GM23338 (cell line): Measurements from ENCODE around the gene PKP3. TPM values are rescaled to one million over a fixed set of nuclear protein-coding genes. Genes with fewer than 3 reads are reported as not detected.

Experiments used
- ATAC-seq: fragments of 200-7000 bp; cut with Tn5 transposase; 3 replicates; pipeline ENCODE4 v1.9.1; 2020
- DNase-seq: peaks from one replicate; pipeline ENCODE4 v3.0.0-alpha.2; 2015; ENCODE audit warnings: low spot score
- H2AFZ ChIP-seq: fragments of 200-600 bp; sonication (generic); 2 replicates; pipeline ENCODE4 v1.8.0; 2016; ENCODE audit warnings: antibody characterized with exemption, mild to moderate bottlenecking, moderate library complexity
- H3F3A ChIP-seq: fragments of 200-600 bp; sonication (generic); replicated peaks from 2 replicates; pipeline ENCODE4 v1.8.0; 2017; ENCODE audit warnings: antibody characterized with exemption, mixed run types, low read depth
- H3K27ac ChIP-seq: fragments of 200-600 bp; sonication (generic); 2 replicates; pipeline ENCODE4 v1.6.1; 2016; ENCODE audit warnings: low read depth
- H3K27me3 ChIP-seq: fragments of 200-600 bp; sonication (generic); 2 replicates; pipeline ENCODE4 v1.8.0; 2016; ENCODE audit warnings: mild to moderate bottlenecking, mixed run types, moderate library complexity; ENCODE audit not compliant: insufficient read depth
- H3K36me3 ChIP-seq: fragments of 200-600 bp; sonication (generic); 2 replicates; pipeline ENCODE4 v1.8.0; 2016; ENCODE audit warnings: mild to moderate bottlenecking; ENCODE audit not compliant: insufficient read depth
- H3K4me1 ChIP-seq: fragments of 200-600 bp; sonication (generic); 2 replicates; pipeline ENCODE4 v1.8.0; 2016; ENCODE audit warnings: mild to moderate bottlenecking, moderate library complexity; ENCODE audit not compliant: insufficient read depth
- H3K4me2 ChIP-seq: fragments of 200-600 bp; sonication (generic); 2 replicates; pipeline ENCODE4 v1.7.1; 2017; ENCODE audit warnings: mixed run types
- H3K4me3 ChIP-seq: fragments of 200-600 bp; sonication (generic); 2 replicates; pipeline ENCODE4 v1.6.1; 2016; ENCODE audit warnings: mixed run types
- H3K79me2 ChIP-seq: fragments of 200-600 bp; sonication (generic); replicated peaks from 2 replicates; pipeline ENCODE4 v1.8.0; 2017; ENCODE audit warnings: mild to moderate bottlenecking; ENCODE audit not compliant: insufficient read depth
- H3K9me2 ChIP-seq: fragments of 200-600 bp; sonication (generic); 2 replicates; pipeline ENCODE4 v1.8.0; 2017; ENCODE audit not compliant: insufficient read depth
- H4K20me1 ChIP-seq: fragments of 200-600 bp; sonication (generic); replicated peaks from 2 replicates; pipeline ENCODE4 v1.8.0; 2017; ENCODE audit warnings: mild to moderate bottlenecking; ENCODE audit not compliant: insufficient read depth
- H3K27ac Mint-ChIP-seq: 2 replicates; pipeline ENCODE4 v1.8.0; 2020; ENCODE audit warnings: inconsistent platforms, mild to moderate bottlenecking, moderate library complexity, mixed read lengths
- H3K27me3 Mint-ChIP-seq: 3 replicates; pipeline ENCODE4 v1.8.0; 2022; ENCODE audit warnings: low read depth, mild to moderate bottlenecking, moderate library complexity, mixed read lengths, inconsistent platforms; ENCODE audit not compliant: insufficient read depth, poor library complexity
- H3K36me3 Mint-ChIP-seq: 3 replicates; pipeline ENCODE4 v1.8.0; 2021; ENCODE audit warnings: low read depth, mild to moderate bottlenecking, inconsistent platforms, moderate library complexity, mixed read lengths
- H3K4me1 Mint-ChIP-seq: 3 replicates; pipeline ENCODE4 v1.8.0; 2020; ENCODE audit warnings: mild to moderate bottlenecking, inconsistent platforms, mixed read lengths
- H3K4me3 Mint-ChIP-seq: 3 replicates; pipeline ENCODE4 v1.8.0; 2021; ENCODE audit warnings: moderate library complexity, mild to moderate bottlenecking, inconsistent platforms, mixed read lengths
- H3K9me3 Mint-ChIP-seq: 3 replicates; pipeline ENCODE4 v1.8.0; 2020; ENCODE audit warnings: moderate library complexity, mild to moderate bottlenecking, inconsistent platforms, mixed read lengths
- EZH2 ChIP-seq: fragments of 200-600 bp; sonication (generic); IDR thresholded peaks from one replicate; pipeline ENCODE4 v1.8.0; 2017; ENCODE audit warnings: antibody characterized with exemption, mild to moderate bottlenecking, low read depth; ENCODE audit not compliant: unreplicated experiment
- EZH2phosphoT487 ChIP-seq: fragments of 200-600 bp; sonication (generic); IDR thresholded peaks from one replicate; pipeline ENCODE4 v1.8.1; 2018; ENCODE audit warnings: antibody characterized with exemption; ENCODE audit not compliant: unreplicated experiment
- JUNB ChIP-seq: IDR thresholded peaks from one replicate; pipeline ENCODE4 v1.6.1; 2016; ENCODE audit warnings: antibody characterized with exemption; ENCODE audit not compliant: unreplicated experiment
- NANOG ChIP-seq: IDR thresholded peaks from 2 replicates; pipeline ENCODE4 v1.6.1; 2016; ENCODE audit warnings: antibody characterized with exemption, borderline replicate concordance
- POLR2AphosphoS5 ChIP-seq: IDR thresholded peaks from 2 replicates; pipeline ENCODE4 v1.6.1; 2016; ENCODE audit warnings: antibody characterized with exemption, low read depth
- REST ChIP-seq: IDR thresholded peaks from one replicate; pipeline ENCODE4 v1.6.1; 2018; ENCODE audit warnings: antibody characterized with exemption; ENCODE audit not compliant: unreplicated experiment
- polyA plus RNA-seq: library from polyadenylated mRNA; unstranded; fragments of >200 nt; fragmentation: Nextera tagmentation; extraction: Ambion mirVana; gene quantifications from 2 replicates; pipeline ENCODE4 v1.2.1, GENCODE V29; 2016
- total RNA-seq: library from RNA; depleted of rRNA; stranded (reverse); fragments of >200 nt; shearing (Covaris generic); gene quantifications from 2 replicates; pipeline ENCODE4 v1.2.3, GENCODE V29; 2014
- TF ChIP-seq, protein P1 (sequence below): fragments of 250-450 bp; sonication (Bioruptor Pico); IDR thresholded peaks from 2 replicates; pipeline ENCODE4 v1.5.0; 2020; ENCODE audit warnings: mild to moderate bottlenecking, moderate library complexity
- TF ChIP-seq, protein P2 (sequence below), 2 experiments: fragments of 200-600 bp in 1 of 2; sonication (generic) in 1 of 2; conservative IDR thresholded peaks; 2 replicates each; pipeline versions ENCODE4 v1.5.1 to v1.6.1; 2016 to 2017; ENCODE audit warnings: antibody characterized with exemption in 2 of 2, low read depth in 2 of 2, mild to moderate bottlenecking in 2 of 2, moderate library complexity in 1 of 2

The PKP3 gene
- total and polyA plus RNA-seq, 2 experiments from 2014 or later = 7.2 to 23.0 TPM

DNA sequence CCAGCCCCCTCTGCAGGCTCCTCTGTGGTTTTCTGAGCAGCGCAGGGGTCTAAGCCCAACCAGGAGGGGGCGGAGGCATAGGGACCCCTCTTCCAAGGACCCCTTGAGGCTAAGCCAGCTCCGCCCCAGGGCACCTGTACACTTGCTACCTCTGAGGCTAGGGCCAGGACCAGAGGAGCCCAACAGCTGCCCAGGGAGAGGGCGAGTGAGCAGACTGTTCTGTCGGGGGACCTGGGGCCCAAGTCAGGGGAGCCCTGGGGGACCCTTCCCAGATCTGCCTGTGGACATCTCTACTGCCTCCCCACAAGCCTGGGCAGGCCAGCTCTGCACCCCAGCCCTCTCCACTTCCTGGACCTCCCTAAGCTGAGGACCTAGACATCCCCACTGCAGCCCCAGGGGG, 23.0 kb upstream of the PKP3 start:
- H3K4me3 ChIP-seq = peak overlapping the region; percentile 87; the same call in 1 of the 2 replicates

More for the DNA sequence above, 23.0 kb upstream of the PKP3 start:
- Histone ChIP-seq H3K4me1 (peaks cover 9% of the 10 kb centered on the region; the same call in 1 of the 2 replicates), H3K27ac (no peak overlapping the region), H3K27me3 (no peaks in the 10 kb centered on the region), H3F3A (peaks cover 30% of the 10 kb centered on the region; the same call in 1 of the 2 replicates), H3K79me2 (peaks cover 13% of the 10 kb centered on the region), H3K36me3 (peaks cover 4% of the 10 kb centered on the region), H3K9me2 (no peaks in the 10 kb centered on the region), H2AFZ (no peak overlapping the region), H3K4me2 (peak overlapping the region; percentile 93; the same call in 1 of the 2 replicates), H4K20me1 (no peaks in the 10 kb centered on the region; the same call in 1 of the 2 replicates)
- Mint-ChIP-seq H3K36me3 (peaks cover 33% of the 10 kb centered on the region), H3K4me1 (peaks cover 17% of the 10 kb centered on the region), H3K27ac (no peak overlapping the region), H3K27me3 (peaks cover 14% of the 10 kb centered on the region), H3K9me3 (peaks cover 12% of the 10 kb centered on the region; the same call in 1 of the 3 replicates), H3K4me3 (peak overlapping the region; percentile 85)
- TF ChIP-seq, protein P1, sequence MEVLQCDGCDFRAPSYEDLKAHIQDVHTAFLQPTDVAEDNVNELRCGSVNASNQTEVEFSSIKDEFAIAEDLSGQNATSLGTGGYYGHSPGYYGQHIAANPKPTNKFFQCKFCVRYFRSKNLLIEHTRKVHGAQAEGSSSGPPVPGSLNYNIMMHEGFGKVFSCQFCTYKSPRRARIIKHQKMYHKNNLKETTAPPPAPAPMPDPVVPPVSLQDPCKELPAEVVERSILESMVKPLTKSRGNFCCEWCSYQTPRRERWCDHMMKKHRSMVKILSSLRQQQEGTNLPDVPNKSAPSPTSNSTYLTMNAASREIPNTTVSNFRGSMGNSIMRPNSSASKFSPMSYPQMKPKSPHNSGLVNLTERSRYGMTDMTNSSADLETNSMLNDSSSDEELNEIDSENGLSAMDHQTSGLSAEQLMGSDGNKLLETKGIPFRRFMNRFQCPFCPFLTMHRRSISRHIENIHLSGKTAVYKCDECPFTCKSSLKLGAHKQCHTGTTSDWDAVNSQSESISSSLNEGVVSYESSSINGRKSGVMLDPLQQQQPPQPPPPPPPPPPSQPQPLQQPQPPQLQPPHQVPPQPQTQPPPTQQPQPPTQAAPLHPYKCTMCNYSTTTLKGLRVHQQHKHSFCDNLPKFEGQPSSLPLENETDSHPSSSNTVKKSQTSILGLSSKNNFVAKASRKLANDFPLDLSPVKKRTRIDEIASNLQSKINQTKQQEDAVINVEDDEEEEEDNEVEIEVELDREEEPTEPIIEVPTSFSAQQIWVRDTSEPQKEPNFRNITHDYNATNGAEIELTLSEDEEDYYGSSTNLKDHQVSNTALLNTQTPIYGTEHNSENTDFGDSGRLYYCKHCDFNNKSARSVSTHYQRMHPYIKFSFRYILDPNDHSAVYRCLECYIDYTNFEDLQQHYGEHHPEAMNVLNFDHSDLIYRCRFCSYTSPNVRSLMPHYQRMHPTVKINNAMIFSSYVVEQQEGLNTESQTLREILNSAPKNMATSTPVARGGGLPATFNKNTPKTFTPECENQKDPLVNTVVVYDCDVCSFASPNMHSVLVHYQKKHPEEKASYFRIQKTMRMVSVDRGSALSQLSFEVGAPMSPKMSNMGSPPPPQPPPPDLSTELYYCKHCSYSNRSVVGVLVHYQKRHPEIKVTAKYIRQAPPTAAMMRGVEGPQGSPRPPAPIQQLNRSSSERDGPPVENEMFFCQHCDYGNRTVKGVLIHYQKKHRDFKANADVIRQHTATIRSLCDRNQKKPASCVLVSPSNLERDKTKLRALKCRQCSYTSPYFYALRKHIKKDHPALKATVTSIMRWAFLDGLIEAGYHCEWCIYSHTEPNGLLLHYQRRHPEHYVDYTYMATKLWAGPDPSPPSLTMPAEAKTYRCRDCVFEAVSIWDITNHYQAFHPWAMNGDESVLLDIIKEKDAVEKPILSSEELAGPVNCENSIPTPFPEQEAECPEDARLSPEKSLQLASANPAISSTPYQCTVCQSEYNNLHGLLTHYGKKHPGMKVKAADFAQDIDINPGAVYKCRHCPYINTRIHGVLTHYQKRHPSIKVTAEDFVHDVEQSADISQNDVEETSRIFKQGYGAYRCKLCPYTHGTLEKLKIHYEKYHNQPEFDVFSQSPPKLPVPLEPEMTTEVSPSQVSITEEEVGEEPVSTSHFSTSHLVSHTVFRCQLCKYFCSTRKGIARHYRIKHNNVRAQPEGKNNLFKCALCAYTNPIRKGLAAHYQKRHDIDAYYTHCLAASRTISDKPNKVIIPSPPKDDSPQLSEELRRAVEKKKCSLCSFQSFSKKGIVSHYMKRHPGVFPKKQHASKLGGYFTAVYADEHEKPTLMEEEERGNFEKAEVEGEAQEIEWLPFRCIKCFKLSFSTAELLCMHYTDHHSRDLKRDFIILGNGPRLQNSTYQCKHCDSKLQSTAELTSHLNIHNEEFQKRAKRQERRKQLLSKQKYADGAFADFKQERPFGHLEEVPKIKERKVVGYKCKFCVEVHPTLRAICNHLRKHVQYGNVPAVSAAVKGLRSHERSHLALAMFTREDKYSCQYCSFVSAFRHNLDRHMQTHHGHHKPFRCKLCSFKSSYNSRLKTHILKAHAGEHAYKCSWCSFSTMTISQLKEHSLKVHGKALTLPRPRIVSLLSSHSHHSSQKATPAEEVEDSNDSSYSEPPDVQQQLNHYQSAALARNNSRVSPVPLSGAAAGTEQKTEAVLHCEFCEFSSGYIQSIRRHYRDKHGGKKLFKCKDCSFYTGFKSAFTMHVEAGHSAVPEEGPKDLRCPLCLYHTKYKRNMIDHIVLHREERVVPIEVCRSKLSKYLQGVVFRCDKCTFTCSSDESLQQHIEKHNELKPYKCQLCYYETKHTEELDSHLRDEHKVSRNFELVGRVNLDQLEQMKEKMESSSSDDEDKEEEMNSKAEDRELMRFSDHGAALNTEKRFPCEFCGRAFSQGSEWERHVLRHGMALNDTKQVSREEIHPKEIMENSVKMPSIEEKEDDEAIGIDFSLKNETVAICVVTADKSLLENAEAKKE = no peak
- no peak for TF ChIP-seq POLR2AphosphoS5
- no peak for TF ChIP-seq EZH2phosphoT487
- TF ChIP-seq, protein P2, sequence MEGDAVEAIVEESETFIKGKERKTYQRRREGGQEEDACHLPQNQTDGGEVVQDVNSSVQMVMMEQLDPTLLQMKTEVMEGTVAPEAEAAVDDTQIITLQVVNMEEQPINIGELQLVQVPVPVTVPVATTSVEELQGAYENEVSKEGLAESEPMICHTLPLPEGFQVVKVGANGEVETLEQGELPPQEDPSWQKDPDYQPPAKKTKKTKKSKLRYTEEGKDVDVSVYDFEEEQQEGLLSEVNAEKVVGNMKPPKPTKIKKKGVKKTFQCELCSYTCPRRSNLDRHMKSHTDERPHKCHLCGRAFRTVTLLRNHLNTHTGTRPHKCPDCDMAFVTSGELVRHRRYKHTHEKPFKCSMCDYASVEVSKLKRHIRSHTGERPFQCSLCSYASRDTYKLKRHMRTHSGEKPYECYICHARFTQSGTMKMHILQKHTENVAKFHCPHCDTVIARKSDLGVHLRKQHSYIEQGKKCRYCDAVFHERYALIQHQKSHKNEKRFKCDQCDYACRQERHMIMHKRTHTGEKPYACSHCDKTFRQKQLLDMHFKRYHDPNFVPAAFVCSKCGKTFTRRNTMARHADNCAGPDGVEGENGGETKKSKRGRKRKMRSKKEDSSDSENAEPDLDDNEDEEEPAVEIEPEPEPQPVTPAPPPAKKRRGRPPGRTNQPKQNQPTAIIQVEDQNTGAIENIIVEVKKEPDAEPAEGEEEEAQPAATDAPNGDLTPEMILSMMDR (conservative IDR thresholded peaks at IDR 0.05; ENCODE audit: low read depth in 2 of 2) = 0 out of 4 replicates have a peak, but pooled peaks of 1 of the 2 experiments have one; percentile 16
- no peak for TF ChIP-seq REST
- no peak for TF ChIP-seq NANOG
- TF ChIP-seq JUNB = no peak
- TF ChIP-seq EZH2 = no peak
- DNase-seq = no peak
- peak; percentile 3; the same call in 2 of the 3 replicates for ATAC-seq
